ENCODE data around the gene GNA12. TPM values are rescaled to one million over a fixed set of nuclear protein-coding genes. Genes with fewer than 3 reads are reported as not detected.

Gene GNA12
- total and polyA plus RNA-seq, 8 donors, result 2.0 to 54.6 (median 22.0) TPM

DNA sequence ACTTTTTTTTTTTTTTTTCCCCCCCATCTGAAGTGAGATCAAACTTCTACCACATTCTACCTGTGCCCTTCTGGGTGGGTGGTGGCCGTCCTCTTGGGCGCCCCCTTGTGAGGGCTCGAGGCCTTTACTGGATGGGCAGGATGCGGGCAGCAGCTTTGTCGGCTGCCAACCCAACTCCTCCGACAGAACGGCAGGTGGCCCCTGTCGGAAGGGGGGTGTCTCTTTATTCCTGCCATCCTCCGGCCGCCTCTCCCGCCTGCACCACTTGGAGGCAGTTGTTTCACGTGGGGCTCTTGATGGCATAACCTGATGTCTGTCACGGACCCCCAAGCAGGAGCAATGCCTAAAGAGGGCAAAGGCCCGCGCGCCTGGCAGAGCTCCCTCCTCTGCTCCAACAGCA, 125.1 kb downstream of the GNA12 start:
- DNase-seq, result peak in 1 of 2 donors; percentile 63
- H3K4me1 ChIP-seq, result peaks cover 18 to 30% (median 24%) of the 10 kb centered on the region in 4 donors
- no peaks in the 10 kb centered on the region for H3K9me3 ChIP-seq
- intact Hi-C loops (cut with DNase I; ENCODE audit: low total_unique reads), result no loop called here
- TF ChIP-seq POLR2A (IDR thresholded peaks at IDR 0.05) (no peak), POLR2AphosphoS5 (IDR thresholded peaks at IDR 0.05) (no peak), EP300 (IDR thresholded peaks at IDR 0.05) (no peak)
- TF ChIP-seq, protein P1, sequence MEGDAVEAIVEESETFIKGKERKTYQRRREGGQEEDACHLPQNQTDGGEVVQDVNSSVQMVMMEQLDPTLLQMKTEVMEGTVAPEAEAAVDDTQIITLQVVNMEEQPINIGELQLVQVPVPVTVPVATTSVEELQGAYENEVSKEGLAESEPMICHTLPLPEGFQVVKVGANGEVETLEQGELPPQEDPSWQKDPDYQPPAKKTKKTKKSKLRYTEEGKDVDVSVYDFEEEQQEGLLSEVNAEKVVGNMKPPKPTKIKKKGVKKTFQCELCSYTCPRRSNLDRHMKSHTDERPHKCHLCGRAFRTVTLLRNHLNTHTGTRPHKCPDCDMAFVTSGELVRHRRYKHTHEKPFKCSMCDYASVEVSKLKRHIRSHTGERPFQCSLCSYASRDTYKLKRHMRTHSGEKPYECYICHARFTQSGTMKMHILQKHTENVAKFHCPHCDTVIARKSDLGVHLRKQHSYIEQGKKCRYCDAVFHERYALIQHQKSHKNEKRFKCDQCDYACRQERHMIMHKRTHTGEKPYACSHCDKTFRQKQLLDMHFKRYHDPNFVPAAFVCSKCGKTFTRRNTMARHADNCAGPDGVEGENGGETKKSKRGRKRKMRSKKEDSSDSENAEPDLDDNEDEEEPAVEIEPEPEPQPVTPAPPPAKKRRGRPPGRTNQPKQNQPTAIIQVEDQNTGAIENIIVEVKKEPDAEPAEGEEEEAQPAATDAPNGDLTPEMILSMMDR (IDR thresholded peaks at IDR 0.05), result peak in 3 of 7 experiments; percentile 3 to 18 (median 16)
- H3K27ac ChIP-seq, result no peak overlapping the region
- peaks cover 0 to 46% (median 31%) of the 10 kb centered on the region in 4 donors for H3K36me3 ChIP-seq
- no peak overlapping the region for H3K4me3 ChIP-seq
- WGBS, 5 donors, result 73 to 83% (median 80%) methylated on average over 12 to 16 of the region's 16 CpGs
- H3K27me3 ChIP-seq, result no peaks in the 10 kb centered on the region

- Histone ChIP-seq H3K4me1 (peaks cover 18 to 31% (median 24%) of the 10 kb centered on the region in 4 donors), H3K36me3 (peaks cover 0 to 40% (median 27%) of the 10 kb centered on the region in 4 donors), H3K4me3 (no peak overlapping the region), H3K27ac (peak overlapping the region in 3 of 5 donors; percentile 61 to 81 (median 66)), H3K27me3 (no peaks in the 10 kb centered on the region), H3K9me3 (no peaks in the 10 kb centered on the region)
- intact Hi-C loops (cut with DNase I; ENCODE audit: low total_unique reads), result no loop called here
- TF ChIP-seq, protein P1 (IDR thresholded peaks at IDR 0.05), result no peak
- TF ChIP-seq POLR2A (IDR thresholded peaks at IDR 0.05) (no peak), EP300 (IDR thresholded peaks at IDR 0.05) (no peak), POLR2AphosphoS5 (IDR thresholded peaks at IDR 0.05) (no peak)
- DNase-seq, result no peak
- WGBS, 5 donors, result 90 to 96% (median 93%) methylated on average over 26 to 34 of the region's 34 CpGs
These were observed 125.7 kb downstream of the GNA12 start for GRCh38 chr7:2718296-2718965.

GRCh38 chr7:2717293-2718261, 126.5 kb downstream of the GNA12 start:
- Histone ChIP-seq H3K27me3 (no peaks in the 10 kb centered on the region), H3K4me1 (peaks cover 18 to 36% (median 24%) of the 10 kb centered on the region in 4 donors), H3K27ac (peak overlapping the region; percentile 13 to 81 (median 61)), H3K4me3 (peak overlapping the region in 1 of 4 donors; percentile 8), H3K9me3 (no peaks in the 10 kb centered on the region), H3K36me3 (peaks cover 0 to 33% (median 19%) of the 10 kb centered on the region in 4 donors)
- WGBS, 5 donors, result 33 to 42% (median 37%) methylated on average over 41 to 47 of the region's 47 CpGs
- TF ChIP-seq POLR2AphosphoS5 (IDR thresholded peaks at IDR 0.05) (peak in 1 of 3 donors; percentile 47), POLR2A (IDR thresholded peaks at IDR 0.05) (no peak)
- intact Hi-C loops (cut with DNase I; ENCODE audit: low total_unique reads), result no loop called here
- peak; percentile 54 to 92 for DNase-seq

GRCh38 chr7:2716906-2717292, 127.2 kb downstream of the GNA12 start:
- no peaks in the 10 kb centered on the region for H3K9me3 ChIP-seq
- WGBS, 5 donors, result 46 to 58% (median 48%) methylated on average over 19 to 20 of the region's 20 CpGs
- no peak for DNase-seq
- peaks cover 0 to 30% (median 15%) of the 10 kb centered on the region in 4 donors for H3K36me3 ChIP-seq
- intact Hi-C loops (cut with DNase I; ENCODE audit: low total_unique reads), result no loop called here
- peak overlapping the region in 1 of 4 donors; percentile 8 for H3K4me3 ChIP-seq
- H3K4me1 ChIP-seq, result peaks cover 18 to 36% (median 24%) of the 10 kb centered on the region in 4 donors
- TF ChIP-seq, protein P1 (IDR thresholded peaks at IDR 0.05), result no peak
- TF ChIP-seq POLR2AphosphoS5 (IDR thresholded peaks at IDR 0.05), result no peak
- no peak for TF ChIP-seq POLR2A (IDR thresholded peaks at IDR 0.05)
- TF ChIP-seq EP300 (IDR thresholded peaks at IDR 0.05), result no peak
- peak overlapping the region; percentile 13 to 81 (median 61) for H3K27ac ChIP-seq
- no peaks in the 10 kb centered on the region for H3K27me3 ChIP-seq

Data from stomach (tissue), 9 donors.